Spleen (tissue), 11 donors: ENCODE results near the gene WSCD1. TPM values are rescaled to one million over a fixed set of nuclear protein-coding genes. Genes with fewer than 3 reads are reported as not detected.

Source experiments
- DNase-seq: peaks from one replicate; pipeline ENCODE4 v3.0.0-alpha.2; 2020
- H3K27ac ChIP-seq, 8 donors: fragments of 200-600 bp; sonication (generic) in 7 of 8; 1 replicate in 4 of 8; 2 replicates in 4 of 8; pipeline versions ENCODE4 v1.5.0 to v1.8.0; 2016 to 2021; ENCODE audit warnings: inconsistent platforms in 4 of 8, mild to moderate bottlenecking in 4 of 8, moderate library complexity in 1 of 8
- H3K27me3 ChIP-seq, 7 donors: fragments of 200-600 bp; sonication (generic) in 6 of 7; replicated peaks in 1 of 7; 1 replicate in 4 of 7; 2 replicates in 3 of 7; pipeline versions ENCODE4 v1.5.0 to v1.8.0; 2016 to 2021; ENCODE audit warnings: inconsistent platforms in 3 of 7, mild to moderate bottlenecking in 1 of 7
- H3K36me3 ChIP-seq, 6 donors: fragments of 200-600 bp; sonication (generic) in 5 of 6; 1 replicate in 4 of 6; 2 replicates in 2 of 6; pipeline versions ENCODE4 v1.5.0 to v1.8.0; 2016 to 2021; ENCODE audit warnings: inconsistent platforms in 2 of 6
- H3K4me1 ChIP-seq, 6 donors: fragments of 200-600 bp; sonication (generic) in 5 of 6; 1 replicate in 3 of 6; 2 replicates in 3 of 6; pipeline versions ENCODE4 v1.5.0 to v1.8.0; 2016 to 2021; ENCODE audit warnings: inconsistent platforms in 3 of 6
- H3K4me3 ChIP-seq, 8 donors: fragments of 200-600 bp; sonication (generic) in 7 of 8; 1 replicate in 4 of 8; 2 replicates in 4 of 8; pipeline versions ENCODE4 v1.5.0 to v1.8.0; 2016 to 2021; ENCODE audit warnings: inconsistent platforms in 4 of 8, mild to moderate bottlenecking in 4 of 8, moderate library complexity in 2 of 8
- H3K9me3 ChIP-seq, 8 donors: fragments of 200-600 bp; sonication (generic) in 7 of 8; 1 replicate in 4 of 8; 2 replicates in 4 of 8; pipeline versions ENCODE4 v1.5.0 to v1.8.0; 2016 to 2021; ENCODE audit warnings: inconsistent platforms in 4 of 8
- POLR2A ChIP-seq, 3 donors: fragments of 450-650 bp; IDR thresholded peaks; one replicate each; pipeline ENCODE4 v1.5.1; 2017; ENCODE audit warnings: antibody characterized with exemption in 3 of 3, mild to moderate bottlenecking in 1 of 3
- POLR2AphosphoS5 ChIP-seq, 3 donors: sonication (generic); formaldehyde crosslinking; IDR thresholded peaks; one replicate each; pipeline ENCODE4 v1.5.1; 2017; ENCODE audit warnings: antibody characterized with exemption in 3 of 3
- WGBS, 5 donors: extraction: QIAGEN DNeasy Blood & Tissue Kit in 3 of 5; methylation state at CpG; one replicate each; pipeline versions ENCODE4 v1.1.5 to v1.1.7; 2013 to 2018; 5-methylcytosine and 5-hydroxymethylcytosine counted together
- intact Hi-C: fragments of 100-400 bp; cut with DNase I; formaldehyde crosslinking; loops from one replicate; pipeline ENCODE4 v1.15.0; 2023; ENCODE audit warnings: low total_unique reads
- polyA plus RNA-seq, 3 donors: library from polyadenylated mRNA; stranded (reverse); fragments of 200-250 nt; gene quantifications; one replicate each; pipeline ENCODE4 v1.2.1, GENCODE V29; 2013
- total RNA-seq, 7 donors: library from RNA; depleted of rRNA in 3 of 7; stranded (reverse); fragments of >200 nt in 3 of 7; fragmentation: NEBNext Ultra II Directional in 4 of 7; extraction: Animal tissue kit (Norgen Biotek cat#: 25700) in 4 of 7; gene quantifications; one replicate each; pipeline versions ENCODE4 v1.1.0 to v1.2.1, GENCODE V29; 2016 to 2021
- TF ChIP-seq, protein P1 (sequence below), 11 experiments: fragments of 200-600 bp in 7 of 11; fragments of 450-650 bp in 4 of 11; sonication (generic) in 4 of 11; IDR thresholded peaks in 8 of 11; conservative IDR thresholded peaks in 3 of 11; 1 replicate in 7 of 11; 2 replicates in 4 of 11; pipeline versions ENCODE4 v1.4.0 to v1.8.0; 2016 to 2021; ENCODE audit warnings: antibody characterized with exemption in 11 of 11, inconsistent platforms in 4 of 11, mild to moderate bottlenecking in 1 of 11
- donor health status: healthy with polysubstance abuse.
- donor health status: DM: no; HTN: no; CAD: no; lungs with moderate emphysema.
- donor health status: DM: no; HTN: no; CAD: no.
- donor health status: Bipolar disorder and iron deficiency.
- donor health status: healthy.
- donor health status: DM: no; HTN: no; CAD: no.
- donor health status: DM: yes; HTN: yes; CAD: no.

The WSCD1 gene
- total and polyA plus RNA-seq, 10 donors = 2.4 to 84.1 (median 44.3) TPM

DNA sequence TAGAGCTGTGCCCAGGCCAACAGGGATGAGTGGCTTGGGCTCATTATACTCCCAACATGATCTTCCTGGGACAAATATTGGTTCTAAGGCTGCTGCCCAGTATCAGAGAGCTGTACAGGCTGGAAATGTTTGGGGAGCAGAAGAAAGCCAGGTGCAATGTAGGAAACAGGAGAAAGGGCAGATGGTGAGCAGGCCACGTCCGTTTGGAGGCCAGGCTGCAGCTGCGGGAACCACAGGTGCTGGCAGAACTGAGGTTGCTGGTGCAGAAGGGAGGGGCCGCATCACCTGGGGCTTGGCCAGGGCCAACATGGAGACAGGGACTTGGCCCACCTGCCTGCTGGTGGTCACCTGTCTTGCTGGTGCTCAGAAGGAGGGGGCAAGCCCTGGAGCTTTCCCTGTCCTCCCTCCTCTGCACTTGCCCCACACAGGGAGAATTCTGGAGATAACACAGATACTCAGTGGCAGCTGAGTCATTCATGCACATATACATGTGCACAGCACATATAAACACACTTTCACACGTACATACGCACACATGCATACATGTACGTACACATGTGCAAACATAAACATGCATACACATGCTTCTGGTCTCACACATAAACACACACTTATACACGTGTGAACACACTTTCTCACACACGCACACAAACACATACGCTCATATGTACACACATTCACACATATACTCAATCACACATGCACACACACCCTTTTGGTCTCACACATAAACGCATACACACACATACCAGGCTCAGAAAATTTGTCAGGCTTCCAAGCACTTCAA lies 67.7 kb downstream of the WSCD1 start:
- WGBS, 5 donors = 73 to 84% (median 82%) methylated on average over 11 of the region's 11 CpGs
- Histone ChIP-seq H3K4me1 (no peaks in the 10 kb centered on the region), H3K36me3 (no peaks in the 10 kb centered on the region), H3K4me3 (no peak overlapping the region), H3K27me3 (peaks cover 0 to 26% (median 0%) of the 10 kb centered on the region in 7 donors), H3K27ac (no peak overlapping the region), H3K9me3 (no peaks in the 10 kb centered on the region)
- TF ChIP-seq, protein P1, sequence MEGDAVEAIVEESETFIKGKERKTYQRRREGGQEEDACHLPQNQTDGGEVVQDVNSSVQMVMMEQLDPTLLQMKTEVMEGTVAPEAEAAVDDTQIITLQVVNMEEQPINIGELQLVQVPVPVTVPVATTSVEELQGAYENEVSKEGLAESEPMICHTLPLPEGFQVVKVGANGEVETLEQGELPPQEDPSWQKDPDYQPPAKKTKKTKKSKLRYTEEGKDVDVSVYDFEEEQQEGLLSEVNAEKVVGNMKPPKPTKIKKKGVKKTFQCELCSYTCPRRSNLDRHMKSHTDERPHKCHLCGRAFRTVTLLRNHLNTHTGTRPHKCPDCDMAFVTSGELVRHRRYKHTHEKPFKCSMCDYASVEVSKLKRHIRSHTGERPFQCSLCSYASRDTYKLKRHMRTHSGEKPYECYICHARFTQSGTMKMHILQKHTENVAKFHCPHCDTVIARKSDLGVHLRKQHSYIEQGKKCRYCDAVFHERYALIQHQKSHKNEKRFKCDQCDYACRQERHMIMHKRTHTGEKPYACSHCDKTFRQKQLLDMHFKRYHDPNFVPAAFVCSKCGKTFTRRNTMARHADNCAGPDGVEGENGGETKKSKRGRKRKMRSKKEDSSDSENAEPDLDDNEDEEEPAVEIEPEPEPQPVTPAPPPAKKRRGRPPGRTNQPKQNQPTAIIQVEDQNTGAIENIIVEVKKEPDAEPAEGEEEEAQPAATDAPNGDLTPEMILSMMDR (IDR thresholded peaks at IDR 0.05 in 8 of 11, conservative IDR thresholded peaks at IDR 0.05 in 3 of 11) = no peak
- TF ChIP-seq POLR2A (IDR thresholded peaks at IDR 0.05) (no peak), POLR2AphosphoS5 (IDR thresholded peaks at IDR 0.05) (no peak)
- DNase-seq = no peak
- intact Hi-C loops = no loop called here

DNA sequence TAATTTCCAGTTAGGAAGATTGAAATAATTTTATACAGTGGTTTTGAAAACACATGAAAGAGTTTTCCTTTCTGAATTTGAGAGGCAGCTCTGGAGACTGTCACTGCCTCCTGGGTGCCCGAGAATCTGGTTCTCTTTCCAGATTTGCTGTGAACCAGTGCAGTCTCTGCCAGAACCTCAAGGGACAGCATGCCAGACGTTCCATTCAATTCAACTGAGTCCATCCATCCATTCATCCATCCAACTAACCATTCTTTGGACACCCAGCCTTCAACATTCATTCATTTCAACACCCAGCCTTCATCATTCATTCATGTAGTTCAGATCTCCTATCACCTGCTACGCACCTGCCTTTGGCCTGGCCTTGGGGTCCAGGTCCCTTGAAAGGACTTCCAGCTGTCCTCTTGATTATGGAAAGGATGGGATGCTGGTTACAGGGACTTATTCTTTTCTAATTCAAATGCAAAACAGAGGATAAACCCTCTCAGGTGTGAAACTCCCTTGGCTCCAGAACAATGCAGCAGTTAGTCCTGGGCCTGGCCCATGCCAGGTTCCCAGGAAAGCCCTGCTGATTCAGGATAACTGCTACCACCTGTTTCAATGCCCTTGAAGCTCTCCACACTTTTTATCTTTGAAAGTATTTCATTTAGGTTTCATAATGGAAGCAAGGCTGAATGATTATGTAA lies 68.7 kb downstream of the WSCD1 start:
- H3K27me3 ChIP-seq = peaks cover 0 to 25% (median 0%) of the 10 kb centered on the region in 7 donors
- H3K4me1 ChIP-seq = no peaks in the 10 kb centered on the region
- H3K9me3 ChIP-seq = no peaks in the 10 kb centered on the region
- H3K4me3 ChIP-seq = peak overlapping the region in 1 of 8 donors; percentile 2
- H3K27ac ChIP-seq = no peak overlapping the region
- no peaks in the 10 kb centered on the region for H3K36me3 ChIP-seq
- 66 to 74% (median 71%) methylated on average over 3 of the region's 3 CpGs for WGBS, 5 donors
- DNase-seq = no peak
- intact Hi-C loops = no loop called here
- no peak for TF ChIP-seq POLR2AphosphoS5 (IDR thresholded peaks at IDR 0.05)
- TF ChIP-seq POLR2A (IDR thresholded peaks at IDR 0.05) = no peak
- TF ChIP-seq, protein P1 (IDR thresholded peaks at IDR 0.05 in 8 of 11, conservative IDR thresholded peaks at IDR 0.05 in 3 of 11) = no peak

GRCh38 chr17:6139447-6139832 lies 69.3 kb downstream of the WSCD1 start:
- no peak for DNase-seq
- H3K4me1 ChIP-seq = no peaks in the 10 kb centered on the region
- WGBS, 5 donors = 82 to 90% (median 86%) methylated on average over 8 of the region's 8 CpGs
- H3K27me3 ChIP-seq = peaks cover 0 to 20% (median 0%) of the 10 kb centered on the region in 7 donors
- no peak overlapping the region for H3K4me3 ChIP-seq
- TF ChIP-seq, protein P1 (IDR thresholded peaks at IDR 0.05 in 8 of 11, conservative IDR thresholded peaks at IDR 0.05 in 3 of 11) = no peak
- TF ChIP-seq POLR2AphosphoS5 (IDR thresholded peaks at IDR 0.05) = no peak
- no peak for TF ChIP-seq POLR2A (IDR thresholded peaks at IDR 0.05)
- no peak overlapping the region for H3K27ac ChIP-seq
- H3K36me3 ChIP-seq = no peaks in the 10 kb centered on the region
- intact Hi-C loops = no loop called here
- H3K9me3 ChIP-seq = no peaks in the 10 kb centered on the region

- no peak overlapping the region for H3K4me3 ChIP-seq
- no peaks in the 10 kb centered on the region for H3K36me3 ChIP-seq
- peaks cover 0 to 17% (median 0%) of the 10 kb centered on the region in 7 donors for H3K27me3 ChIP-seq
- TF ChIP-seq POLR2A (IDR thresholded peaks at IDR 0.05) = no peak
- TF ChIP-seq POLR2AphosphoS5 (IDR thresholded peaks at IDR 0.05) = no peak
- TF ChIP-seq, protein P1 (IDR thresholded peaks at IDR 0.05 in 8 of 11, conservative IDR thresholded peaks at IDR 0.05 in 3 of 11) = no peak
- DNase-seq = no peak
- WGBS, 5 donors = 87 to 93% (median 88%) methylated on average over 2 of the region's 2 CpGs
- H3K9me3 ChIP-seq = no peaks in the 10 kb centered on the region
- intact Hi-C loops = no loop called here
- no peaks in the 10 kb centered on the region for H3K4me1 ChIP-seq
- no peak overlapping the region for H3K27ac ChIP-seq
Measured at GRCh38 chr17:6140188-6140587, 70.0 kb downstream of the WSCD1 start.
